ENCODE measurements around the gene CLCA1. TPM values are rescaled to one million over a fixed set of nuclear protein-coding genes. Genes with fewer than 3 reads are reported as not detected.

The CLCA1 gene
- total and polyA plus RNA-seq, 8 donors, result 0.05 to 0.44 (median 0.11) TPM; not detected in 5

GRCh38 chr1:86548839-86549238 lies 80.1 kb downstream of the CLCA1 start:
- no peak for TF ChIP-seq CTCF (IDR thresholded peaks at IDR 0.05)
- no peak for DNase-seq
- ATAC-seq, result no peak
- Histone ChIP-seq H3K27me3 (no peaks in the 10 kb centered on the region), H3K4me3 (no peak overlapping the region), H3K9me3 (no peaks in the 10 kb centered on the region), H3K36me3 (no peaks in the 10 kb centered on the region), H3K27ac (no peak overlapping the region), H3K4me1 (no peaks in the 10 kb centered on the region)
- no peak for FAIRE-seq
- intact Hi-C loops (cut with DNase I), result no loop called here

Other genes starting within 250 kb of the CLCA1 start
- gene ODF2L, start 72.6 kb upstream of the CLCA1 start, total RNA-seq, result 10 to 100 TPM in 2 of 6 donors, 1 to 10 TPM in 4; 6.1 to 19.5 (median 9.3) TPM
- 10 to 100 TPM; 31.5 to 36.4 TPM for gene ODF2L, start 72.6 kb upstream of the CLCA1 start, polyA plus RNA-seq
- gene CLCA2, start 44.8 kb upstream of the CLCA1 start, total RNA-seq, result under 1 TPM in 2 of 6 donors, not detected in 4; 0.06 to 0.12 TPM
- not detected for gene CLCA2, start 44.8 kb upstream of the CLCA1 start, polyA plus RNA-seq
- gene CLCA4, start 78.2 kb downstream of the CLCA1 start, total RNA-seq, result under 1 TPM in 2 of 6 donors, not detected in 4; 0.06 to 0.13 TPM
- under 1 TPM; 0.07 to 0.19 TPM for gene CLCA4, start 78.2 kb downstream of the CLCA1 start, polyA plus RNA-seq
- gene SH3GLB1, start 235.6 kb downstream of the CLCA1 start, total RNA-seq, result 10 to 100 TPM; 37.5 to 48.3 (median 41.6) TPM
- gene SH3GLB1, start 235.6 kb downstream of the CLCA1 start, polyA plus RNA-seq, result 10 to 100 TPM; 15.3 to 32.1 TPM

All from pancreas (tissue), 10 donors.